ENCODE data around the gene FHOD3.
"Not testable (repeated sequence)": the region's sequence is repeated elsewhere in the genome, so short reads cannot be mapped to it uniquely, and the experiment has no call there.

FHOD3 gene

DNA sequence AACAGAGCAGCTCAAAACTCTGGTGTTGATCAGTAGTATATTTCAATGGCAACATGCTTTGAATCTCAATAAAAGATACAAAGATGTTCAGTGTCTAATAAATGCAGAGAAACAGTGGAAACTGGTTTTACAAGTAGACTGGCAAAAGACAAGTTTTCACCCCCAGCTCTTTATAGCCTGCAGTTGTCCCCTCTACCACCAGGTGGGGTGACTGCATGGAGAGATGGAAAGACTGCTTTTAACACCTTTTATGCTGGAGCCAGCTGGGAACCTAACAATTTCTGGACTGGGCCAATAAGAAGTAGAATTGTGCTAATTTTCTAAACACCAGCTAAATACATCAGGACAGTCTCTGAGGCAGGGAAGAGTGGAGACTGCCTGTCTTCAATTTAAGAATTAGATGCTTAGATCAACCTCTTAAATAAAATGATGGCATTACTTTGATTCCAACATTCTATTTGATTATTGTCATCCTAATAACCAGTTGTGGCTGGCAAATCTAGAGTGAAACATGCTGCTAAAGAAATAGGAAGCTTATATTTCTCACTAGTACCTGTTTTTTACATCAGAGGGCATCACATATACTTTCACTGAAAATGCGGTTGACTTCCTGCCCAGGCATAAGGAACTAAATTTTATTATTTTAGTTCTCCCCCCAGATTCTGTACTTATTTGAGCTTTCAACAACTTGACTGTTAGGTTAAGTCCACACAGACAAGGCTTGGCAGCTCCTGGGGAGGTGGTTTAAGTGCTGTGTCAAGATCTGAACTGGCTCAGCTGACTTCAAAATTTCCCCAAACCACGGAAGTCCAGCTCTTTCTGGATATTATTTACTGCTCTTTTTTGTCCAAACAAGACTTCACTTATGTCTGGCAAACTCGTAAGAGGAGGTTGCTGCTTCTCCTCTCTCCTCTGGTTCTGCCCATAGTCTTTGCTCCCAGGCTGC, 390.8 kb downstream of the FHOD3 start:
- DNase-seq: no peak

DNA sequence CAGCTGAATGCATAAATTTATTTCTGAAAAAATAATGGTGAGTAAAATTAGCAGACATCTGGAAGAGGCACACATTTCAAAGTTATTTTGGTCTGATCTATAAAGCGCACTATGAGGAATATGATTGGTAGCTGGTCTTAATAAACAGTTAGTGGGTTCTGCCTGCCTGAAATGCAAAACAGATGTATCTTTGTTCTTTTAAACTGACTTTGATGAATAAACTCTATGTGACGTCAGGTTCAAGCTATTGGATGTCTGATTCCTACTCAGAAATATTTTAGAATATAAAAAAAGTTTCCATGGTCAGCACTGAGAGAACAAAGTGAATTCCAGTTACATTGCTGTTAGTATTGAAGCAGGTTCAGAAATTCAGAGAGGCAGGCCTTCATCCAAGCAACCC, 394.9 kb downstream of the FHOD3 start:
- DNase-seq: no peak

- DNase-seq: no peak
Observed at GRCh38 chr18:36692921-36693332, 395.4 kb downstream of the FHOD3 start.

DNA sequence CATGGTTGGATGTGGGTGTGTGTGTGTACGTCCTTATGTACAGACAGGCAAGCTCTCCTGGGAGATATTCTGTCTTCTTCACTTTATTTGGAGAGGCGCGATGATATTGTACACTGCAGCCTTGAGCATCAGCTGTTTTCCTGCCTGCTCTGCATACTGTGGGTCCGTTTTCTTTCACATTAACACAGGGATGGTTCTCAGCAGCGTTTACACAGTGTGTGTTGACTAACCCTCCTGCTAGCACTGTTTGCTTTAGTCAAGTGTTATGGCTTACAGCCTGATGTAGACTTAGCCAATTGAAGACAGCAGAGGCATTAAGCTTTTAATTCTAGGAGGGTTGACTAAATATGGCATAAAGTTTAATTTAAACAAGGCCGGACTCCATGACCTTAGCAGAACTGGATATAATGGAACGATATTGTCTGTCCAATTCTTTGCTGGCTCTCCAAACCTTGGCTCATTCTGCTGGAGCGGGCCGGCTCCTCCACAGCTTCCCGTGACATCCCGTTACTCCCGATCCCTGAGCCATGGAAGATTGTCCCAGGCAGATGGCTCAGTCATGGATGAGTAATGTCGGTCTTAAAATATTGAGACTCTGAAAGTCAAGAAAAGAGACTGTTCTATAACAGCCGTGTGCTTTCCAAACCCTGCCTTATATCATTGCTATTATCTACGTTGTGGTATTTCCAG, 396.6 kb downstream of the FHOD3 start:
- DNase-seq: no peak

DNA sequence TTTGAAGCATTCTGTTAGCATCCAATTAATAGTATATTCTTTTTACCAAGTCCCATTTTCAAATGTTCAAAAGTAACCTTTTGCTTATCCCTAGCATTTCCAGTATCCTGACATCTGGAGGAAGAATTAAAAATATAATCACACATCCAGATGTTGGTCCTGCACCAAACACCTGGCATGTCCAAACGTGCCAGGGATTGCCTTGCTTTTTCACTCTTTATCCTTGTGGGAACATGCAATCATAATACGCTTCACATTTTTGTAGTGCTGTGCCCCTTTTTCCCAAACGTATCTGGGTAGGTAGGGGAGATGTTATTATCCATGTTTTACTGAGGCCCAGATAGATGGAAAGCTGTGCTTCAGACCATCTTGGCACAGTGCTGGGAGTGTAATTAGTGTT, 398.3 kb downstream of the FHOD3 start:
- DNase-seq: no peak

DNA sequence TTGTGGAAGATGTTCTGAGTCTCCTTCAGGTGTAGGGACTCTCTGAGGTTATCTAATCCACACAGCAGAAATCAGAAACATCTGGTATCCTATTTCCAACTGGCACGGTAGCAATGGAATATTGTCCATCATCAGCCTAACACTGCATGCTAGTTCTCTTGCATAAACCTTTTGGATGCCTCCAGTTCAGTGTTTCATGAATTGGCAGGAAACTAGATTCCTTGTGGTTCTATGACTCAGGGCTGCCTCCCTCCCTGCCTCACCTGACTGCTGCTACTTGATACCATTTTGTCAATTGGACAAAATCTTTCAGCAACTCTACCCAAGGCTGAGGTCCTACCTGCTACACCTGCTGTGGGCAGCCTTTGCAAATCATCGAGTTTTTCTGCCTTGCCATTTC, 400.4 kb downstream of the FHOD3 start:
- no peak for DNase-seq

GRCh38 chr18:36700955-36701354, 403.4 kb downstream of the FHOD3 start:
- DNase-seq: no peak

GRCh38 chr18:36702401-36703013, 405.0 kb downstream of the FHOD3 start:
- no peak for DNase-seq

DNA sequence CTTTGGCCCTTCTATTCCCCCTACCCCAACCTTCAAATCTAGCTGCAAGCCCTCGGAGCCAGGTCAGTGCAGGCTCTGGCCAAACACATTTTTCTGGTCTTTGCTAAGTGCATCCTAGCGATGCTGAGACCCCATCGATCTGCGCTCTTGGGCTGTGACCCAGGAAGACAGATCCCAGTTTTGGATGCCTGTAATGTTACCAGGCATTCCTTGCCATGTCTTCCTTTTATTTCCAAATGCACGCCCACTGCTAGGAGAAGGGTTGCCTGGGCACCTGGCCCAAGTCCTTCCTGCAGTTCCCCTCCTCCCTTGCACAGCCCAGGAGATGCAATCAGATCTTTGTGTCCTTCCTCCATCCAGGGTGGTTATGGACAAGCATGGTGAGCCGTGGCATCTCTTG, 406.6 kb downstream of the FHOD3 start:
- DNase-seq: no peak

- DNase-seq: no peak
Observed at GRCh38 chr18:36706134-36706881, 408.8 kb downstream of the FHOD3 start.

- no peak for DNase-seq
Observed at GRCh38 chr18:36708366-36708765, 410.9 kb downstream of the FHOD3 start.

- no peak for DNase-seq
Observed at GRCh38 chr18:36709315-36709714, 411.8 kb downstream of the FHOD3 start.

GRCh38 chr18:36711014-36711725, 413.7 kb downstream of the FHOD3 start:
- DNase-seq: no peak

- DNase-seq: no peak
Observed at GRCh38 chr18:36711813-36712444, 414.4 kb downstream of the FHOD3 start.

GRCh38 chr18:36714476-36714875, 417.0 kb downstream of the FHOD3 start:
- no peak for DNase-seq

DNA sequence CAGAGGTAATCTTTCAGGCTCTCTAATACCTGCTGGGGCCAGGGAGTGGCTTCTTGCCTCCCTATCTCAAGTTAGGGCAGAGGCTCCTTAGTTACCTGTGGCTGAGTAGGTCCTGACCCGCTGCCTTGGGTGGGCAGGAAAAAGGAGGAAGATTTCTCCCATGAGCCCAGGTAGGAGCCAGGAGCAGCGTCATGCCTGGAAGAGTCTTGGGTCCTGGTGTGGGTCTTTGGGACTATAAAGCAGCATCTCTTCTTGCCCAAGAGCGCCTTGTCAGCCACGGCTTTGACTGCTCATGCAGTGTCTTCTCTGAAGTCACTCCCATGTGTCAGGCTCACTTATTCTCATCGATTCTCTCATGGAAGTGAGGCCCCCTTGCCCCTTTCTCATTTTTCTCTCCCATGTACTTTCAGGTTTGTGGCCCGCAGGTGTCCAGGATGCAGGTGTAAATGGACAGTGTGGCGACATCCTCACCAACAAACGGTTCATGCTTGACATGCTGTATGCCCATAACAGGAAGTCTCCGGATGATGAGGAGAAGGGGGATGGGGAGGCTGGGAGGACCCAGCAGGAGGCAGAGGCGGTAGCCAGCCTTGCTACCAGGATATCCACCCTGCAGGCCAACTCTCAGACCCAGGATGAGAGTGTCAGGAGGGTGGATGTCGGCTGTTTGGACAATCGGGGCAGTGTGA, 420.1 kb downstream of the FHOD3 start:
- DNase-seq: no peak

DNA sequence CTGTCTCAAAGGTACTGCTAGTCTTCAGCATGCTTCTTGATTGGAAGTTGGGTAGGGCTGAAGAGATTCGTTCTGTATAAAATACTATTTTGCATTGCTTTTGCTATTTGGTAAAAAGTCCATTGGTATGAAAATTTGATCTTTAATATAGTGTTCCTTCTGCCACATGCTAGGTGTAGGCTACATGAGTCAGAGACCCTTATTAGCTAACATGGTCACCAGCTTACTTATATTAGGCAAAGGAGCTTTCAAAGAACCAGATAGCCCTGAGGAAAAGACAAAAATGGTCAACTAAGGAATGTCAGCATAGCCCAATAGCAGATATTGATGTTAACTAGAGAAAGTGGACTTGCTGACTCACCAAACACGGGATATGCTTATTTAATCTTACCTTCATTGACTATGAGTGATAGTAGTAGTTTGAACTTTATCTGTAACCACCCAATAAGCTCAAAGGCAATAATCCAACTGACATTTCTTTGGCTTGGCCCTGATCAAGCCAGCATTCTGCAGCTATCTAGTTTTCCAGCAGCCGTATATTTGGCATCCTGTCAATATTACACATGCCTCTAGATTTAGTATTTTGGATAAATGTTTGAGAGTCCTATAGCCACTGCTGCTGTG, 421.3 kb downstream of the FHOD3 start:
- DNase-seq: no peak

DNA sequence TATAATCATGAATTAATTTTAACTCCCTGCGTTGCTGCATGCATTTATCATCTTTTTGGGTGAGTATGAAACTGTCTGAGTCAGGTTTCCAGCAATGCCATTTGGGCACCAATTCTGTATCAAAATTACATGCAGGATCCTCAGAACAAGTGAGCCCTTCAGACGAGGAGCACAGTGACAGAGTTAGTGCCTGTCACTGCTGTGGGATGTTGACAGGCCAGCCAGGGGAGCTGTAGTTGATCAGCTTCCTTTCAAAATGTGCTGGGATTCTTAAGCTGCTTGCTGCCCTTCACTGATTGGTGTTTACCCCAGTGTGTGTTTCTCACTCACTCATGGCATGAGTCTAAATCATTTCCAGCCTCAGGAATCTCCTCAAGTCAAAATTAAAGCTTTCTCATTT, 422.1 kb downstream of the FHOD3 start:
- no peak for DNase-seq

- not testable (repeated sequence) for DNase-seq
Observed at GRCh38 chr18:36721351-36721750, 423.8 kb downstream of the FHOD3 start.

GRCh38 chr18:36724169-36724568, 426.7 kb downstream of the FHOD3 start:
- no peak for DNase-seq

GRCh38 chr18:36724591-36725001, 427.1 kb downstream of the FHOD3 start:
- DNase-seq: no peak

All from activated effector memory CD4-positive, alpha-beta T cell treated with Interleukin-2 at 50 U/mL for 16 hours (primary cell).